GM06990 (cell line): ENCODE data around the gene CAPN2.
A peak's percentile ranks its signal among the peaks of the same experiment; 100 is the strongest.

Source experiments
- DNase-seq: peaks from one replicate; pipeline ENCODE4 v3.0.0-alpha.2; 2011; ENCODE audit not compliant: insufficient read length; ENCODE audit errors: extremely low read depth
- H3K27me3 ChIP-seq: replicated peaks from 2 replicates; pipeline ENCODE4 v1.6.0; 2011; ENCODE audit warnings: low read length; ENCODE audit not compliant: control insufficient read depth, insufficient read depth
- H3K36me3 ChIP-seq: 2 replicates; pipeline ENCODE4 v1.5.1; 2011; ENCODE audit warnings: low read length; ENCODE audit not compliant: control insufficient read depth, insufficient read depth
- H3K4me3 ChIP-seq: replicated peaks from 2 replicates; pipeline ENCODE4 v1.5.1; 2011; ENCODE audit warnings: low read depth, mild to moderate bottlenecking, control low read depth, low read length
- CTCF ChIP-seq: IDR thresholded peaks from 2 replicates; pipeline ENCODE4 v1.5.1; 2011; ENCODE audit warnings: low read length, control low read depth, mild to moderate bottlenecking, inconsistent platforms; ENCODE audit not compliant: insufficient read depth, poor library complexity, severe bottlenecking

CAPN2 gene

GRCh38 chr1:223682502-223682901 is 29.8 kb upstream of the CAPN2 start:
- Histone ChIP-seq H3K4me3 (no peak overlapping the region), H3K27me3 (no peaks in the 10 kb centered on the region; the same call in 1 of the 2 replicates), H3K36me3 (no peaks in the 10 kb centered on the region)
- no peak for DNase-seq
- no peak for TF ChIP-seq CTCF

GRCh38 chr1:223683586-223684487 is 28.5 kb upstream of the CAPN2 start:
- no peak for DNase-seq
- peak; percentile 61 for TF ChIP-seq CTCF
- no peaks in the 10 kb centered on the region; the same call in 1 of the 2 replicates for H3K27me3 ChIP-seq

GRCh38 chr1:223684488-223684792 is 27.9 kb upstream of the CAPN2 start:
- H3K27me3 ChIP-seq: no peaks in the 10 kb centered on the region; the same call in 1 of the 2 replicates
- no peaks in the 10 kb centered on the region for H3K36me3 ChIP-seq
- H3K4me3 ChIP-seq: no peak overlapping the region
- DNase-seq: no peak
- TF ChIP-seq CTCF: no peak

More at GRCh38 chr1:223683586-223684487, 28.5 kb upstream of the CAPN2 start:
- Histone ChIP-seq H3K4me3 (no peak overlapping the region), H3K36me3 (no peaks in the 10 kb centered on the region)

GRCh38 chr1:223691121-223691520 is 21.2 kb upstream of the CAPN2 start:
- TF ChIP-seq CTCF: no peak
- H3K27me3 ChIP-seq: no peaks in the 10 kb centered on the region
- no peak overlapping the region for H3K4me3 ChIP-seq
- DNase-seq: no peak
- no peaks in the 10 kb centered on the region for H3K36me3 ChIP-seq

- H3K4me3 ChIP-seq: no peak overlapping the region
- DNase-seq: no peak
- H3K36me3 ChIP-seq: no peaks in the 10 kb centered on the region
- no peaks in the 10 kb centered on the region for H3K27me3 ChIP-seq
- TF ChIP-seq CTCF: no peak
Measured at GRCh38 chr1:223695014-223695548, 17.3 kb upstream of the CAPN2 start.
